ENCODE results near the gene XRCC5. TPM values are rescaled to one million over a fixed set of nuclear protein-coding genes. Genes with fewer than 3 reads are reported as not detected.
"Not testable (repeated sequence)": the region's sequence is repeated elsewhere in the genome, so short reads cannot be mapped to it uniquely, and the experiment has no call there.

The XRCC5 gene
- total RNA-seq, 1 experiment from 2014 or later, result 322 TPM

DNA sequence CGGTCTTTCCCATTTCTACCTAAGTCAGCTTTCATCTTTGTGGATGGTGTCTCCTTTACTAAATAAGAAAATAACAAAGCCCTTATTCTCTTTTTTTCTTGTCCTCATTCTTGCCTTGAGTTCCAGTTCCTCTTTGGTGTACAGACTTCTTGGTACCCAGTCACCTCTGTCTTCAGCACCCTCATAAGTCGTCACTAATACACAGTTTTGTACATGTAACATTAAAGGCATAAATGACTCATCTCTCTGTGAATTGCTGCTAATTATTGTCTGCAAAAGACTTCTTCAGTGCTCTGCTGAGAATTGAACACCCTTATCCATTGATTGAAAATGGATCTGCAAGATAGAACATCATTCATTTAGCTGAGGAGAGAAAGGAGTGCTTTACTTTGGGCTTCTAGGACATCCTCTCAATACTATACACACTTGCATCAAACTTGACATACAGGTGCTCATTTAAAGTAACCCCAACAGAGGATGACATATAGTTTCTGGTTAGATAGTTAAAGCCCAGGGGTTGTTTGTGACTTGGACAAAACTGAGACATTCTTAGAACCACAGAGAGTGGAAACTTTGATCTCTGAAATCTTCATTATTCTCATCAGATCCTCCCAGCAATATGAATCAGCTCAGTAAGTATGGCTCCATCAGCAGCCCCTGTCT, 97.0 kb downstream of the XRCC5 start:
- Histone ChIP-seq H3K4me3 (ENCODE audit: low read depth in 2 of 2, low read length in 2 of 2) (no peak overlapping the region), H3K36me3 (ENCODE audit: control insufficient read depth, insufficient read depth, low read length) (peaks cover 58% of the 10 kb centered on the region), H3K4me1 (ENCODE audit: control insufficient read depth, insufficient read depth, low read length) (no peaks in the 10 kb centered on the region), H3K9me3 (ENCODE audit: control insufficient read depth, insufficient read depth, low read depth, low read length) (no peaks in the 10 kb centered on the region), H3K27me3 (ENCODE audit: control insufficient read depth, insufficient read depth, low read length) (no peaks in the 10 kb centered on the region), H3K27ac (ENCODE audit: low read length) (no peak overlapping the region)
- POLR2A ChIA-PET, result no interaction called here
- in situ Hi-C loops (cut with HindIII; ENCODE audit: low pct_unique_long_range_greater_than_20kb, low sequenced_read_pairs), result no loop called here
- BruUV-seq (replicated peaks), result no TSS peak
- ATAC-seq (no peak), DNase-seq (ENCODE audit: low read depth, low spot score) (no peak)
- TF ChIP-seq, protein P1, sequence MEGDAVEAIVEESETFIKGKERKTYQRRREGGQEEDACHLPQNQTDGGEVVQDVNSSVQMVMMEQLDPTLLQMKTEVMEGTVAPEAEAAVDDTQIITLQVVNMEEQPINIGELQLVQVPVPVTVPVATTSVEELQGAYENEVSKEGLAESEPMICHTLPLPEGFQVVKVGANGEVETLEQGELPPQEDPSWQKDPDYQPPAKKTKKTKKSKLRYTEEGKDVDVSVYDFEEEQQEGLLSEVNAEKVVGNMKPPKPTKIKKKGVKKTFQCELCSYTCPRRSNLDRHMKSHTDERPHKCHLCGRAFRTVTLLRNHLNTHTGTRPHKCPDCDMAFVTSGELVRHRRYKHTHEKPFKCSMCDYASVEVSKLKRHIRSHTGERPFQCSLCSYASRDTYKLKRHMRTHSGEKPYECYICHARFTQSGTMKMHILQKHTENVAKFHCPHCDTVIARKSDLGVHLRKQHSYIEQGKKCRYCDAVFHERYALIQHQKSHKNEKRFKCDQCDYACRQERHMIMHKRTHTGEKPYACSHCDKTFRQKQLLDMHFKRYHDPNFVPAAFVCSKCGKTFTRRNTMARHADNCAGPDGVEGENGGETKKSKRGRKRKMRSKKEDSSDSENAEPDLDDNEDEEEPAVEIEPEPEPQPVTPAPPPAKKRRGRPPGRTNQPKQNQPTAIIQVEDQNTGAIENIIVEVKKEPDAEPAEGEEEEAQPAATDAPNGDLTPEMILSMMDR (IDR thresholded peaks at IDR 0.05), result no peak
- TF ChIP-seq TCF7L2 (IDR thresholded peaks at IDR 0.05; ENCODE audit: low read depth, low read length) (no peak), POLR2AphosphoS5 (IDR thresholded peaks at IDR 0.05; ENCODE audit: low read depth, low read length) (no peak), SIN3A (IDR thresholded peaks at IDR 0.05; ENCODE audit: borderline replicate concordance, insufficient read depth, low read depth, low read length) (no peak)
- TF ChIP-seq, protein P2, sequence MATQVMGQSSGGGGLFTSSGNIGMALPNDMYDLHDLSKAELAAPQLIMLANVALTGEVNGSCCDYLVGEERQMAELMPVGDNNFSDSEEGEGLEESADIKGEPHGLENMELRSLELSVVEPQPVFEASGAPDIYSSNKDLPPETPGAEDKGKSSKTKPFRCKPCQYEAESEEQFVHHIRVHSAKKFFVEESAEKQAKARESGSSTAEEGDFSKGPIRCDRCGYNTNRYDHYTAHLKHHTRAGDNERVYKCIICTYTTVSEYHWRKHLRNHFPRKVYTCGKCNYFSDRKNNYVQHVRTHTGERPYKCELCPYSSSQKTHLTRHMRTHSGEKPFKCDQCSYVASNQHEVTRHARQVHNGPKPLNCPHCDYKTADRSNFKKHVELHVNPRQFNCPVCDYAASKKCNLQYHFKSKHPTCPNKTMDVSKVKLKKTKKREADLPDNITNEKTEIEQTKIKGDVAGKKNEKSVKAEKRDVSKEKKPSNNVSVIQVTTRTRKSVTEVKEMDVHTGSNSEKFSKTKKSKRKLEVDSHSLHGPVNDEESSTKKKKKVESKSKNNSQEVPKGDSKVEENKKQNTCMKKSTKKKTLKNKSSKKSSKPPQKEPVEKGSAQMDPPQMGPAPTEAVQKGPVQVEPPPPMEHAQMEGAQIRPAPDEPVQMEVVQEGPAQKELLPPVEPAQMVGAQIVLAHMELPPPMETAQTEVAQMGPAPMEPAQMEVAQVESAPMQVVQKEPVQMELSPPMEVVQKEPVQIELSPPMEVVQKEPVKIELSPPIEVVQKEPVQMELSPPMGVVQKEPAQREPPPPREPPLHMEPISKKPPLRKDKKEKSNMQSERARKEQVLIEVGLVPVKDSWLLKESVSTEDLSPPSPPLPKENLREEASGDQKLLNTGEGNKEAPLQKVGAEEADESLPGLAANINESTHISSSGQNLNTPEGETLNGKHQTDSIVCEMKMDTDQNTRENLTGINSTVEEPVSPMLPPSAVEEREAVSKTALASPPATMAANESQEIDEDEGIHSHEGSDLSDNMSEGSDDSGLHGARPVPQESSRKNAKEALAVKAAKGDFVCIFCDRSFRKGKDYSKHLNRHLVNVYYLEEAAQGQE (IDR thresholded peaks at IDR 0.05; ENCODE audit: insufficient read depth in 1 of 2, low read depth in 2 of 2, low read length in 1 of 2), result no peak
- intact Hi-C loops (cut with micrococcal nuclease; ENCODE audit: unreplicated experiment), result no loop called here
- CTCF ChIA-PET, result no interaction called here

DNA sequence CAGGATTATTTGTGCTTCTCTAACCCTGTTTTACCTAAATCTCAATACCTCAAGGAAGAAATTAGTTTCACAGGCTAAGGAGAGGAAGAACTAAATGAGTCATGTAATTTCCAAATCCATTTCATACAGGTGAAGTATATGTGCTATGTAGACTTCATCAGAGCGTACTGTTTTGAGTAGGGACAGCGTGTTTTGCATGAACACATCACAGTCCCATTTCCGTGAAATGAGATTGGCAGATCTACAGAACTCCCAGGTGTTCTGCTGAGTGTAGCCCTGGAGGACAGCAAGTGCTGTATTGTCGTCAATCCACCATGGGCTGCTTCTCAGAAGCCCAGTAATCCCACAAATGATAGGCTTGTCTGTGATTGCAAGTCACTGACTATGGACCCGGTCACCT, 97.7 kb downstream of the XRCC5 start:
- ChIA-PET POLR2A (no interaction called here), CTCF (no interaction called here)
- intact Hi-C loops (cut with micrococcal nuclease; ENCODE audit: unreplicated experiment) (no loop called here), in situ Hi-C loops (cut with HindIII; ENCODE audit: low pct_unique_long_range_greater_than_20kb, low sequenced_read_pairs) (no loop called here)
- Histone ChIP-seq H3K27ac (ENCODE audit: low read length) (no peak overlapping the region), H3K4me1 (ENCODE audit: control insufficient read depth, insufficient read depth, low read length) (no peaks in the 10 kb centered on the region), H3K36me3 (ENCODE audit: control insufficient read depth, insufficient read depth, low read length) (peaks cover 52% of the 10 kb centered on the region), H3K4me3 (ENCODE audit: low read depth in 2 of 2, low read length in 2 of 2) (no peak overlapping the region), H3K9me3 (ENCODE audit: control insufficient read depth, insufficient read depth, low read depth, low read length) (no peaks in the 10 kb centered on the region), H3K27me3 (ENCODE audit: control insufficient read depth, insufficient read depth, low read length) (no peaks in the 10 kb centered on the region)
- no TSS peak for BruUV-seq (replicated peaks)
- no peak for DNase-seq (ENCODE audit: low read depth, low spot score)
- no peak for ATAC-seq
- TF ChIP-seq, protein P2 (IDR thresholded peaks at IDR 0.05; ENCODE audit: insufficient read depth in 1 of 2, low read depth in 2 of 2, low read length in 1 of 2), result no peak
- no peak for TF ChIP-seq SIN3A (IDR thresholded peaks at IDR 0.05; ENCODE audit: borderline replicate concordance, insufficient read depth, low read depth, low read length)
- TF ChIP-seq, protein P1 (IDR thresholded peaks at IDR 0.05), result no peak
- TF ChIP-seq POLR2AphosphoS5 (IDR thresholded peaks at IDR 0.05; ENCODE audit: low read depth, low read length), result no peak
- no peak for TF ChIP-seq TCF7L2 (IDR thresholded peaks at IDR 0.05; ENCODE audit: low read depth, low read length)

DNA sequence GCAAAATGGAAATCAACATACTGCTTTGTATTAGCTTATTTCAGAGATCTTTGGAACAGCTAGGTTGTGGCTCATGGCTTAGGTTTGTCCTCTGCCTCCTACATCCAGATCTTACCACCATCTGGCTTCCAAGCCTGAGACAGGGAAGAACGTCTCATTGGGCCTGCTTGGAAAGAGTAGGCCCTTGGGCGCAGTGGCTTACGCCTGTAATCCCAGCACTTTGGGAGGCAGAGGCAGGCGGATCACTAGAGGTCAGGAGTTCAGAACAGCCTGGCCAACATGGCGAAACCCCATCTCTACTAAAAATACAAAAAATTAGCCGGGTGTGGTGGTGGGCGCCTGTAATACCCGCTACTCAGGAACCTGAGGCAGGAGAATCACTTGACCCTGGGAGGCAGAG, 99.5 kb downstream of the XRCC5 start:
- H3K27me3 ChIP-seq (ENCODE audit: control insufficient read depth, insufficient read depth, low read length); POLR2A ChIA-PET; CTCF ChIA-PET; H3K27ac ChIP-seq (ENCODE audit: low read length); DNase-seq (ENCODE audit: low read depth, low spot score); in situ Hi-C loops (cut with HindIII; ENCODE audit: low pct_unique_long_range_greater_than_20kb, low sequenced_read_pairs); ATAC-seq; intact Hi-C loops (cut with micrococcal nuclease; ENCODE audit: unreplicated experiment); H3K4me3 ChIP-seq (ENCODE audit: low read depth in 2 of 2, low read length in 2 of 2); BruUV-seq (replicated peaks); H3K4me1 ChIP-seq (ENCODE audit: control insufficient read depth, insufficient read depth, low read length); H3K9me3 ChIP-seq (ENCODE audit: control insufficient read depth, insufficient read depth, low read depth, low read length): not testable (repeated sequence)
- H3K36me3 ChIP-seq (ENCODE audit: control insufficient read depth, insufficient read depth, low read length), result peaks cover 35% of the 10 kb centered on the region
